ENCODE results near the gene EFNA1. TPM values are rescaled to one million over a fixed set of nuclear protein-coding genes. Genes with fewer than 3 reads are reported as not detected.
"Not testable (repeated sequence)": the region's sequence is repeated elsewhere in the genome, so short reads cannot be mapped to it uniquely, and the experiment has no call there.

The EFNA1 gene
- polyA plus RNA-seq, 1 donor from 2014 or later: 0.50 TPM

DNA sequence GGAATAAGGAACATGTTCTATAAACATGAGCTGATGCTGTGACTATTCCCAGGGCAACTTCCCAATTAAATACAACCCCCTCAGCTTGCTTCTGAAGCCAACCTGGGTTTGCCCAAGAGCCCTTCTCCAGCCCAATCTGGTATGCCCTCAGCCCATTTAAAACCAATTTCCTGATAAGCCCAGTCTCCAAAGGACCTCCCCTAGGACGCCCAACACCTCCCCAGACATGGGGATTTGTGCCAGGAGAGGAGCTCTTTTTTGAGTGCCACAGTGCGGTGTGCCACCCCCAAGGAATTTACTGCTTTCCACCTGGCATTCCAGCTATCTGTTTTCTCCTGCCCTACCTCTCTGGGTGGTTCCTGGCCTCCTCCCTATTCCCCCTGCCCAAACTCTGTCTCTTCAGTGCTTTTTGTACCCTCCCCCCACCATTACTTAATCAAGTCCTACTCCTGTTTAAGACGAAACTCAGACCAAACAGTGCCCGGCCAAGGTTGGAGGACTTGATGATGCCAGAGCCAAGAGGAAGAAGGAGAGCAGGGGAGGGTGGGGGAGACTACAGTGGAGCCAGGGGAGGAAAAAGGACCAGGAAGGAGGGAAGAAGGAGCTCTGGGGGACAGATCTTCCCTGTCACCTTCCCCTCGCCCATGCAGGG lies 11.4 kb upstream of the EFNA1 start:
- no peaks in the 10 kb centered on the region for H3K36me3 ChIP-seq (ENCODE audit: insufficient read depth, low read length)
- H3K27ac ChIP-seq (ENCODE audit: low read length): no peak overlapping the region
- no peaks in the 10 kb centered on the region for H3K9me3 ChIP-seq (ENCODE audit: low read length)
- H2AFZ ChIP-seq (ENCODE audit: low read depth, low read length): no peak overlapping the region
- no peaks in the 10 kb centered on the region for H3F3A ChIP-seq (ENCODE audit: insufficient read depth, low read length, poor library complexity, severe bottlenecking)
- no peak overlapping the region for H3K4me3 ChIP-seq (ENCODE audit: low read length)
- TF ChIP-seq EZH2 (IDR thresholded peaks at IDR 0.05; ENCODE audit: borderline replicate concordance, insufficient read depth, low read length, poor library complexity, severe bottlenecking): no peak
- no peak for TF ChIP-seq POLR2AphosphoS5 (IDR thresholded peaks at IDR 0.05)
- TF ChIP-seq SMC3 (conservative IDR thresholded peaks at IDR 0.05; ENCODE audit: poor library complexity): no peak
- H4K20me1 ChIP-seq (ENCODE audit: insufficient read depth): no peaks in the 10 kb centered on the region
- no peaks in the 10 kb centered on the region for H3K9me2 ChIP-seq (ENCODE audit: insufficient read depth, low read length)
- no peak overlapping the region for H3K4me2 ChIP-seq (ENCODE audit: low read length)
- no peaks in the 10 kb centered on the region for H3K79me2 ChIP-seq (replicated peaks; ENCODE audit: insufficient read depth, low read length)
- no peak overlapping the region for H3K9ac ChIP-seq (ENCODE audit: low read length)
- no peaks in the 10 kb centered on the region for H3K27me3 ChIP-seq (ENCODE audit: insufficient read depth, low read depth, low read length)

DNA sequence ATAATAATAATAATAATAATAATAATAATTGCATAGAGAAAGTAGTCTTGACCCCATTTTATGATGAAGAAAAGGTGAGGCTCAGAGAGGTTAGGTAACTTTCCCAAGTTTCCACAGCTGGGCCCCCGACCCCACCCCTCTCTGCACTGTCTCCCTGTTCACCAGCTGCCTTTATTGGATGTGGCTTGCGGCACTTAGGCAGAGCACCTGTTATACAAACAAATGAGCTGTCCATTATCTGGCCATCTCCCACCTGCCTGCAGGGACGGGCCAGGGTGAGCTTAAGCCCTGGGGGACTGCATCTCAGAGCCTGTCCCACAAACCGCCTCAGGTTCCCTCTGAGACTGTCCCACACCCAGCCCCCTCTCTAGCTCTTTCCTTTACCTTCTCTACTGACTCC lies 10.1 kb upstream of the EFNA1 start:
- H3K4me2 ChIP-seq (ENCODE audit: low read length): no peak overlapping the region
- no peak overlapping the region for H3K9ac ChIP-seq (ENCODE audit: low read length)
- H3K27ac ChIP-seq (ENCODE audit: low read length): no peak overlapping the region
- no peak overlapping the region for H2AFZ ChIP-seq (ENCODE audit: low read depth, low read length)
- no peaks in the 10 kb centered on the region for H3K79me2 ChIP-seq (replicated peaks; ENCODE audit: insufficient read depth, low read length)
- H3K9me2 ChIP-seq (ENCODE audit: insufficient read depth, low read length): no peaks in the 10 kb centered on the region
- TF ChIP-seq RAD21 (conservative IDR thresholded peaks at IDR 0.05) (no peak), EP300 (conservative IDR thresholded peaks at IDR 0.05; ENCODE audit: poor library complexity, severe bottlenecking) (no peak), EZH2 (IDR thresholded peaks at IDR 0.05; ENCODE audit: borderline replicate concordance, insufficient read depth, low read length, poor library complexity, severe bottlenecking) (no peak), TAF1 (IDR thresholded peaks at IDR 0.05; ENCODE audit: low read depth) (no peak), POLR2AphosphoS5 (IDR thresholded peaks at IDR 0.05) (no peak)
- TF ChIP-seq, protein P1, sequence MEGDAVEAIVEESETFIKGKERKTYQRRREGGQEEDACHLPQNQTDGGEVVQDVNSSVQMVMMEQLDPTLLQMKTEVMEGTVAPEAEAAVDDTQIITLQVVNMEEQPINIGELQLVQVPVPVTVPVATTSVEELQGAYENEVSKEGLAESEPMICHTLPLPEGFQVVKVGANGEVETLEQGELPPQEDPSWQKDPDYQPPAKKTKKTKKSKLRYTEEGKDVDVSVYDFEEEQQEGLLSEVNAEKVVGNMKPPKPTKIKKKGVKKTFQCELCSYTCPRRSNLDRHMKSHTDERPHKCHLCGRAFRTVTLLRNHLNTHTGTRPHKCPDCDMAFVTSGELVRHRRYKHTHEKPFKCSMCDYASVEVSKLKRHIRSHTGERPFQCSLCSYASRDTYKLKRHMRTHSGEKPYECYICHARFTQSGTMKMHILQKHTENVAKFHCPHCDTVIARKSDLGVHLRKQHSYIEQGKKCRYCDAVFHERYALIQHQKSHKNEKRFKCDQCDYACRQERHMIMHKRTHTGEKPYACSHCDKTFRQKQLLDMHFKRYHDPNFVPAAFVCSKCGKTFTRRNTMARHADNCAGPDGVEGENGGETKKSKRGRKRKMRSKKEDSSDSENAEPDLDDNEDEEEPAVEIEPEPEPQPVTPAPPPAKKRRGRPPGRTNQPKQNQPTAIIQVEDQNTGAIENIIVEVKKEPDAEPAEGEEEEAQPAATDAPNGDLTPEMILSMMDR (IDR thresholded peaks at IDR 0.05; ENCODE audit: poor library complexity, severe bottlenecking): no peak
- no peaks in the 10 kb centered on the region for H3K9me3 ChIP-seq (ENCODE audit: low read length)
- no peaks in the 10 kb centered on the region for H3K36me3 ChIP-seq (ENCODE audit: insufficient read depth, low read length)
- no peaks in the 10 kb centered on the region for H3F3A ChIP-seq (ENCODE audit: insufficient read depth, low read length, poor library complexity, severe bottlenecking)
- H4K20me1 ChIP-seq (ENCODE audit: insufficient read depth): no peaks in the 10 kb centered on the region
- H3K4me3 ChIP-seq (ENCODE audit: low read length): no peak overlapping the region
- no peaks in the 10 kb centered on the region for H3K27me3 ChIP-seq (ENCODE audit: insufficient read depth, low read depth, low read length)

DNA sequence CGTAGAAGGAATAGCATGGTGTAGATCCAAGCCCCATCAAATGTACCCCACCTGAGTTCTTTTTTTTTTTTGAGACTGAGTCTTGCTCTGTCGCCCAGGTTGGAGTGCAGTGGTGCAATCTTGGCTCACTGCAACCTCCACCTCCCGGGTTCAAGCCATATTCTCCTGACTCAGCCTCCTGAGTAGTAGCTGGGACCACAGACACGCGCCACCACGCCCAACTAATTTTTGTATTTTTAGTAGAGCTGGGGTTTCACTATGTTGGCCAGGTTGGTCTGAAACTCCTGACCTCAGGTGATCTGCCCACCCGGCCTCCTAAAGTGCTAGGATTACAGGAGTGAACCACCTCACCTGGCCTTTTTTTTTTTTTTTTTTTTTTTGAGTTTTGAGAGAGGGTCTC lies 9.6 kb upstream of the EFNA1 start:
- not testable (repeated sequence) for H3K79me2 ChIP-seq (replicated peaks; ENCODE audit: insufficient read depth, low read length); H3K9ac ChIP-seq (ENCODE audit: low read length); H3K4me2 ChIP-seq (ENCODE audit: low read length); H4K20me1 ChIP-seq (ENCODE audit: insufficient read depth); H2AFZ ChIP-seq (ENCODE audit: low read depth, low read length); H3K36me3 ChIP-seq (ENCODE audit: insufficient read depth, low read length); H3F3A ChIP-seq (ENCODE audit: insufficient read depth, low read length, poor library complexity, severe bottlenecking); H3K9me2 ChIP-seq (ENCODE audit: insufficient read depth, low read length); H3K27me3 ChIP-seq (ENCODE audit: insufficient read depth, low read depth, low read length); H3K4me3 ChIP-seq (ENCODE audit: low read length); H3K27ac ChIP-seq (ENCODE audit: low read length); H3K9me3 ChIP-seq (ENCODE audit: low read length)

DNA sequence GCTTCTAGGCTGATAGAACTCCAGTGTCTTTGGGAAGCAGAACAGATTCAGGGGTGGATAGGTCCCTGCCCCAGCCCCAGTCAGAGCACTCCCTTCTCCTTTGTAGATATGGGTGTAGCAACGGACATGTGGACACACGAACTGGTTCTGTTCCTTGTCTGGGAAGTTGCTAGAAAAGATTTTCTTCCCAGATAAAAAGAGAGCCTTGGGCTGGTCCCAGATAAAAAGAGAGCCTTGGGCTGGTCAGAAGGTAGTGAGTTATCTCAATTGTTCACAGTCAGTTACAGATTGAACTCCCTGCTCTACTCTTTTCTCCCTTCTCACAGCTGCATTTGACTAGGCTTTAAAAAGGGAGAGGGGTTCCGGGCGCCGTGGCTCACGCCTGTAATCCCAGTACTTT lies 7.4 kb upstream of the EFNA1 start:
- Histone ChIP-seq H3K27me3 (ENCODE audit: insufficient read depth, low read depth, low read length) (peaks cover 10% of the 10 kb centered on the region), H3K79me2 (replicated peaks; ENCODE audit: insufficient read depth, low read length) (no peaks in the 10 kb centered on the region), H3K4me2 (ENCODE audit: low read length) (no peak overlapping the region), H3K9ac (ENCODE audit: low read length) (no peak overlapping the region), H2AFZ (ENCODE audit: low read depth, low read length) (no peak overlapping the region), H4K20me1 (ENCODE audit: insufficient read depth) (no peaks in the 10 kb centered on the region), H3F3A (ENCODE audit: insufficient read depth, low read length, poor library complexity, severe bottlenecking) (no peaks in the 10 kb centered on the region), H3K36me3 (ENCODE audit: insufficient read depth, low read length) (no peaks in the 10 kb centered on the region), H3K4me3 (ENCODE audit: low read length) (no peak overlapping the region), H3K27ac (ENCODE audit: low read length) (no peak overlapping the region), H3K9me3 (ENCODE audit: low read length) (no peaks in the 10 kb centered on the region), H3K9me2 (ENCODE audit: insufficient read depth, low read length) (no peaks in the 10 kb centered on the region)
- TF ChIP-seq, protein P1 (IDR thresholded peaks at IDR 0.05; ENCODE audit: poor library complexity, severe bottlenecking): no peak
- TF ChIP-seq MXI1 (conservative IDR thresholded peaks at IDR 0.05; ENCODE audit: poor library complexity, severe bottlenecking): no peak
- TF ChIP-seq RAD21 (conservative IDR thresholded peaks at IDR 0.05): no peak
- no peak for TF ChIP-seq SMC3 (conservative IDR thresholded peaks at IDR 0.05; ENCODE audit: poor library complexity)
- TF ChIP-seq TAF1 (IDR thresholded peaks at IDR 0.05; ENCODE audit: low read depth): no peak
- TF ChIP-seq EZH2 (IDR thresholded peaks at IDR 0.05; ENCODE audit: borderline replicate concordance, insufficient read depth, low read length, poor library complexity, severe bottlenecking): no peak
- TF ChIP-seq EP300 (conservative IDR thresholded peaks at IDR 0.05; ENCODE audit: poor library complexity, severe bottlenecking): no peak
- no peak for TF ChIP-seq POLR2AphosphoS5 (IDR thresholded peaks at IDR 0.05)
- TF ChIP-seq, protein P2, sequence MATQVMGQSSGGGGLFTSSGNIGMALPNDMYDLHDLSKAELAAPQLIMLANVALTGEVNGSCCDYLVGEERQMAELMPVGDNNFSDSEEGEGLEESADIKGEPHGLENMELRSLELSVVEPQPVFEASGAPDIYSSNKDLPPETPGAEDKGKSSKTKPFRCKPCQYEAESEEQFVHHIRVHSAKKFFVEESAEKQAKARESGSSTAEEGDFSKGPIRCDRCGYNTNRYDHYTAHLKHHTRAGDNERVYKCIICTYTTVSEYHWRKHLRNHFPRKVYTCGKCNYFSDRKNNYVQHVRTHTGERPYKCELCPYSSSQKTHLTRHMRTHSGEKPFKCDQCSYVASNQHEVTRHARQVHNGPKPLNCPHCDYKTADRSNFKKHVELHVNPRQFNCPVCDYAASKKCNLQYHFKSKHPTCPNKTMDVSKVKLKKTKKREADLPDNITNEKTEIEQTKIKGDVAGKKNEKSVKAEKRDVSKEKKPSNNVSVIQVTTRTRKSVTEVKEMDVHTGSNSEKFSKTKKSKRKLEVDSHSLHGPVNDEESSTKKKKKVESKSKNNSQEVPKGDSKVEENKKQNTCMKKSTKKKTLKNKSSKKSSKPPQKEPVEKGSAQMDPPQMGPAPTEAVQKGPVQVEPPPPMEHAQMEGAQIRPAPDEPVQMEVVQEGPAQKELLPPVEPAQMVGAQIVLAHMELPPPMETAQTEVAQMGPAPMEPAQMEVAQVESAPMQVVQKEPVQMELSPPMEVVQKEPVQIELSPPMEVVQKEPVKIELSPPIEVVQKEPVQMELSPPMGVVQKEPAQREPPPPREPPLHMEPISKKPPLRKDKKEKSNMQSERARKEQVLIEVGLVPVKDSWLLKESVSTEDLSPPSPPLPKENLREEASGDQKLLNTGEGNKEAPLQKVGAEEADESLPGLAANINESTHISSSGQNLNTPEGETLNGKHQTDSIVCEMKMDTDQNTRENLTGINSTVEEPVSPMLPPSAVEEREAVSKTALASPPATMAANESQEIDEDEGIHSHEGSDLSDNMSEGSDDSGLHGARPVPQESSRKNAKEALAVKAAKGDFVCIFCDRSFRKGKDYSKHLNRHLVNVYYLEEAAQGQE (IDR thresholded peaks at IDR 0.05; ENCODE audit: borderline replicate concordance): no peak

Measured in neural cell (in vitro differentiated cells).